ENCODE measurements around the gene ZNF853. TPM values are rescaled to one million over a fixed set of nuclear protein-coding genes. Genes with fewer than 3 reads are reported as not detected.

ZNF853 gene
- total RNA-seq, 1 donor from 2014 or later = 9.1 TPM

- no peak for DNase-seq (ENCODE audit: low read depth)
Observed at GRCh38 chr7:6636741-6637543, 21.5 kb downstream of the ZNF853 start, which contains the start of gene ZNF316. ZNF316 (plus strand) TSS chr7:6637318; CDS start chr7:6642410, 5,092 bp downstream.

GRCh38 chr7:6637544-6638229 lies 22.3 kb downstream of the ZNF853 start:
- no peak for DNase-seq (ENCODE audit: low read depth)

- no peak for DNase-seq (ENCODE audit: low read depth)
Observed at GRCh38 chr7:6639032-6639431, 23.6 kb downstream of the ZNF853 start.

GRCh38 chr7:6639627-6640026 lies 24.2 kb downstream of the ZNF853 start:
- DNase-seq (ENCODE audit: low read depth) = no peak

- DNase-seq (ENCODE audit: low read depth) = no peak
Observed at GRCh38 chr7:6640246-6640721, 24.9 kb downstream of the ZNF853 start.

GRCh38 chr7:6641305-6642035 lies 26.1 kb downstream of the ZNF853 start:
- no peak for DNase-seq (ENCODE audit: low read depth)

- DNase-seq (ENCODE audit: low read depth) = no peak
Observed at GRCh38 chr7:6642239-6642839, 26.9 kb downstream of the ZNF853 start.

GRCh38 chr7:6642861-6643640 lies 27.6 kb downstream of the ZNF853 start:
- DNase-seq (ENCODE audit: low read depth) = no peak

- DNase-seq (ENCODE audit: low read depth) = no peak
Observed at GRCh38 chr7:6643915-6644625, 28.7 kb downstream of the ZNF853 start.

GRCh38 chr7:6644728-6645127 lies 29.3 kb downstream of the ZNF853 start:
- no peak for DNase-seq (ENCODE audit: low read depth)

- no peak for DNase-seq (ENCODE audit: low read depth)
Observed at GRCh38 chr7:6646465-6646864, 31.1 kb downstream of the ZNF853 start.

- no peak for DNase-seq (ENCODE audit: low read depth)
Observed at GRCh38 chr7:6647080-6647479, 31.7 kb downstream of the ZNF853 start.

GRCh38 chr7:6647541-6647940 lies 32.1 kb downstream of the ZNF853 start:
- DNase-seq (ENCODE audit: low read depth) = no peak

- DNase-seq (ENCODE audit: low read depth) = no peak
Observed at GRCh38 chr7:6648066-6648814, 32.8 kb downstream of the ZNF853 start.

GRCh38 chr7:6648815-6649104 lies 33.4 kb downstream of the ZNF853 start:
- DNase-seq (ENCODE audit: low read depth) = no peak

- DNase-seq (ENCODE audit: low read depth) = no peak
Observed at GRCh38 chr7:6649241-6649961, 34.0 kb downstream of the ZNF853 start.

- no peak for DNase-seq (ENCODE audit: low read depth)
Observed at GRCh38 chr7:6650086-6650485, 34.7 kb downstream of the ZNF853 start.

GRCh38 chr7:6650521-6651011 lies 35.2 kb downstream of the ZNF853 start:
- no peak for DNase-seq (ENCODE audit: low read depth)

- no peak for DNase-seq (ENCODE audit: low read depth)
Observed at GRCh38 chr7:6651851-6652445, 36.5 kb downstream of the ZNF853 start.
